Measurements from ENCODE around the gene IKBKG.
"Not testable (repeated sequence)": the region's sequence is repeated elsewhere in the genome, so short reads cannot be mapped to it uniquely, and the experiment has no call there.

Gene IKBKG

GRCh38 chrX:154602766-154603437 lies 55.5 kb downstream of the IKBKG start:
- DNase-seq (ENCODE audit: low read depth in 1 of 2, low spot score in 1 of 2) = no peak

DNA sequence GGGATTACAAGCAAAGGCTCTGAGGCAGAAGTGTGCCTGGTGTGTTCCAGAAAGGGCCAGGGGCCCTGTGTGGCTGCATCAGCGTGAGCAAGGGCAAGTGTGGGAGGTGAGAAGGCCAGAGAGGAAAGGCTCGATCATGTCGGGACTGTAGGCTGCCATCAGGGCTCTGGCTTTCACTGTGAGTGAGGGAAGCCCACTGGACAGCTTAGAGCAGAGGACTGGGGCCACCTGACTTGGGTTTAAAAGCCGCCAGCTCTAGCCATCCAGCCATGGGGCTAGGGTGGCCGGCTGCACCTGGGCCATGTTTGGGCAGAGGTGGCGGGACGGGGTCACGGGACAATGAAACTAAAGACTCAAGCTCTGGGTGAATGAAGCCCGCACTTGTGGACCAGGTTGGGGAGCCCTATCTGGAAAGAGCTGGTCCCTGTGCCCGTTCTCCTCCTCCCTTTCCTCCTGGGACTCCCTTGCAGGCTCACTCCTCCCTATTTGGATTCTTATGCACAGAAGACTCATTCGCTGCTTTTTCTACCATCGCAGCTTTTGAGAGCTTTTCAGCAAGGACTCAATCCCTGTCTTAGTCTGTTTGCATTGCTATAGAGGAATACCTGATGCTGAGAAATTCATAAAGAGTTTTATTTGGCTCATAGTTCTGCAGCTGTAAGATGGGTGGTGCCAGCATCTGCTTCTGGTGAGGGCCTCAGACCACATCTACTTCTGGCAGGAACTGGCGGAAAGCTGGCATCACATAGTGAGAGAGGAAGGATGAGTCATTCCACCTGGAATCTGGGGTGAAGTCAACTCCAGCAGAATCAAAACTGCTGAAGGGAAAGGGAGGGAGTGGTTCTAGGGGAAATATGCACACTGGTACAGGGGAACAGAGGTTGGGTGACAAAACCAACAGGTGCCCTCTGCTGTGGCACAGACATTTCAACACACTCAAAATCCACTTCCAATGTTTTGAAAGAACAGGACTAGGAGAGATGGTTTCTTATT lies 56.3 kb downstream of the IKBKG start:
- no peak for DNase-seq (ENCODE audit: low read depth in 1 of 2, low spot score in 1 of 2)

DNA sequence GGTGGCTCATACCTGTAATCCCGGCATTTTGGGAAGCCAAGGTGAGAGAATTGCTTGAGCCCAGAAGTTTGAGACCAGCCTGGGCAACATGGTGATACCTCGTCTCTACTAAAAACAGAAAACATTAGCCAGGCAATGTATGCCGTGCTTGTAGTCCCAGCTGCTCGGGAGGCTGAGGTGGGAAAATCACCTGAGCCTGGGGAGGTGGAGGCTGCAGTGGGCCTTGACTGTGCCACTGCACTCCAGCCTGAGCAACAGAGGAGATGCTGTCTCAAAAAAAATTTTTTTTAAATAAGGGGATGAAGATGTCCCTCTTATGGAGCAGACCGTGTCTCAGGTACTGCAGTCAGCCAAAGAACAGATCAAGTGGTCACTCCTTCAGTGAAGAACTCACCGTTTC lies 58.1 kb downstream of the IKBKG start:
- DNase-seq (ENCODE audit: low read depth in 1 of 2, low spot score in 1 of 2) = no peak

DNA sequence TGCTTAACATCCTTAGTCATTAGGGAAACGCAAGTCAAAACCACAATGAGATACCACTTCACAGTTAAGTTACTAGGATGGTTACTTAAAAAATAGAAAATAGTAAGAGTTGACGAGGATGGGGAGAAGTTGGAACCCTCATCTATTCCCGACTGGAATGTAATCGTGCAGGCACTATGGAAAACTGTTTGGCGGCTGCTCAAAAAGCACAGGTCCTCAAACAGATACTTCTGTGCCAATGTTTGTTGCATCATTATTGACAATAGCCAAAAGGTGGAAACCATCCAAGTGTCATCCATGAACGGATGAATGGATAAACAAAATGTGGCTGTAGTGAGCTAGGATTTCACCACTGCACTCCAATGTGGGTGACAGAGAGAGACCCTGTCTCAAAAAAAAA lies 60.0 kb downstream of the IKBKG start:
- no peak for DNase-seq (ENCODE audit: low read depth in 1 of 2, low spot score in 1 of 2)

- not testable (repeated sequence) for DNase-seq (ENCODE audit: low read depth in 1 of 2, low spot score in 1 of 2)
Measured at GRCh38 chrX:154607976-154608375, 60.6 kb downstream of the IKBKG start.

- not testable (repeated sequence) for DNase-seq (ENCODE audit: low read depth in 1 of 2, low spot score in 1 of 2)
Measured at GRCh38 chrX:154608823-154609222, 61.4 kb downstream of the IKBKG start.

GRCh38 chrX:154611146-154611545 lies 63.7 kb downstream of the IKBKG start:
- not testable (repeated sequence) for DNase-seq (ENCODE audit: low read depth in 1 of 2, low spot score in 1 of 2)

DNA sequence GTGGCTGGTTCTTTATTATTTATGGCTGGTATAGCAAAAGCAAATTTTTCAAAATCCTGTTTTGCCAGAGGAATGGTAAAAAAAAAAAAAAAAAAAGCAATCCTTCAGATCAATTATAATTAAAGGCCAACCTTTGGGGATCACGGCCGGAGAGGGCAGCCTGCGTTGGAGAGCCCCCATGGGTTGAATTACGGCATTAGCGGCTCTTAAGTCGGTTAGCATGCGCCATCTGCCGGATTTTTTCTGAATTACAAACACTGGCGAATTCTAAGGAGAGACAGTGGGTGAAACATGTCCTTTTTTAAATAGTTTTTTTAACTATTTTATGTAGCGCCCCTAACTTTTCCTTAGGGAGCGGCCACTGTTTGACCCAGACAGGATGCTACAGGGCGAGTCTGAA lies 66.2 kb downstream of the IKBKG start:
- DNase-seq (ENCODE audit: low read depth in 1 of 2, low spot score in 1 of 2) = not testable (repeated sequence)

All from activated CD4-positive, alpha-beta T cell treated with anti-CD3 and anti-CD28 coated beads, Interleukin-2, amount 50 U/mL, for 24 hours (primary cell).